Measurements from ENCODE around the gene CLCA4.
A peak's percentile ranks its signal among the peaks of the same experiment; 100 is the strongest.
"Not testable (repeated sequence)": the region's sequence is repeated elsewhere in the genome, so short reads cannot be mapped to it uniquely, and the experiment has no call there.

Gene CLCA4

GRCh38 chr1:86546787-86547221, at the start of gene CLCA4:
CLCA4 (plus strand) TSS chr1:86547078; CDS start chr1:86547120, 42 bp downstream.
- Mint-ChIP-seq H3K27ac (no peak within 1 kb of the TSS), H3K9me3 (peaks cover 20% of the 10 kb centered on the region), H3K36me3 (ENCODE audit: low read depth) (no peaks in the 10 kb centered on the region), H3K27me3 (no peaks in the 10 kb centered on the region), H3K4me1 (ENCODE audit: low read depth) (no peaks in the 10 kb centered on the region), H3K4me3 (no peak within 1 kb of the TSS)
- intact Hi-C loops (cut with micrococcal nuclease): no loop called here

DNA sequence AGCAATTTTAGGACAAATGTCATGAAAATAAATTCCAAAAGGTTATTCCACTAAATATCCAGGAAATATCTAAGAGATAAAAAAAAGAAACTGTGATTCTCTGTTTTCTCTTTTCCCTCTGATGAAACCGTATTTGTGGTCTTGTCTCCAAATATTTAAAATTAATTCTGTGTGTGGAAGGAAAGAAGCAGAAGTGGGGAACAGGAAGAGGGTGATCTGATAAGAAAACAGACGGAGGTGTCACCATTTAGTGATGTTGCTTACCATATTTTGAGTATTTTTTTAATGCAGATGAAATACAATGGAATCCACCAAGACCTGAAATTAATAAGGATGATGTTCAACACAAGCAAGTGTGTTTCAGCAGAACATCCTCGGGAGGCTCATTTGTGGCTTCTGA, 48.6 kb upstream of the CLCA4 start:
- intact Hi-C loops (cut with micrococcal nuclease): no loop called here
- H3K4me1 Mint-ChIP-seq (ENCODE audit: low read depth): peaks cover 12% of the 10 kb centered on the region
- H3K27me3 Mint-ChIP-seq: peaks cover 2% of the 10 kb centered on the region
- no peak overlapping the region for H3K4me3 Mint-ChIP-seq
- no peaks in the 10 kb centered on the region for H3K9me3 Mint-ChIP-seq
- peak overlapping the region; percentile 17 for H3K27ac Mint-ChIP-seq
- no peaks in the 10 kb centered on the region for H3K36me3 Mint-ChIP-seq (ENCODE audit: low read depth)

- H3K27me3 Mint-ChIP-seq: peaks cover 2% of the 10 kb centered on the region
- H3K4me3 Mint-ChIP-seq: no peak overlapping the region
- no peak overlapping the region for H3K27ac Mint-ChIP-seq
- H3K4me1 Mint-ChIP-seq (ENCODE audit: low read depth): peaks cover 16% of the 10 kb centered on the region
- intact Hi-C loops (cut with micrococcal nuclease): loop anchor here (5.0 kb wide), 1 partner anchor 202 kb away; the partner anchor contains the start of gene SH3GLB1
- no peaks in the 10 kb centered on the region for H3K9me3 Mint-ChIP-seq
- H3K36me3 Mint-ChIP-seq (ENCODE audit: low read depth): no peaks in the 10 kb centered on the region
Observed at GRCh38 chr1:86499987-86500593, 46.8 kb upstream of the CLCA4 start.

DNA sequence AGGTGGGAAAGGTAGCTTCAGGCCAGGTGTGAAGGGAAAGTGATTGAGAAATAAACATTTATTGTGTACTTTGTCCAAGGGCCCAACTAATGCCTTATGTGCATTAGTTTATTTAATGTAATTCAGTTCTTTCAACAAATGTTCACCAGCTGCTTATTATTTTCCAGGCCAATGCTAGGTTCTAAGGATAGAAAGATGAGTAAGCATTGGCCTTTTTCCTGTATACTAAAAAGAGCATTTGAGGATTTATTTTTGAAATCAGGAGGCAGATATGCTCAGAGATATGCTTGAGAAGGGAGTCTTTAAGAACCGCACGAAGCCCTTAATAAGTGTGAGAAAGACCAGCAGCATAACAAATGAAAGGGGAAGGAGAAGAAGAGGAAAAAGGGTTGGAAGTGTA, 46.2 kb upstream of the CLCA4 start:
- no peaks in the 10 kb centered on the region for H3K9me3 Mint-ChIP-seq

DNA sequence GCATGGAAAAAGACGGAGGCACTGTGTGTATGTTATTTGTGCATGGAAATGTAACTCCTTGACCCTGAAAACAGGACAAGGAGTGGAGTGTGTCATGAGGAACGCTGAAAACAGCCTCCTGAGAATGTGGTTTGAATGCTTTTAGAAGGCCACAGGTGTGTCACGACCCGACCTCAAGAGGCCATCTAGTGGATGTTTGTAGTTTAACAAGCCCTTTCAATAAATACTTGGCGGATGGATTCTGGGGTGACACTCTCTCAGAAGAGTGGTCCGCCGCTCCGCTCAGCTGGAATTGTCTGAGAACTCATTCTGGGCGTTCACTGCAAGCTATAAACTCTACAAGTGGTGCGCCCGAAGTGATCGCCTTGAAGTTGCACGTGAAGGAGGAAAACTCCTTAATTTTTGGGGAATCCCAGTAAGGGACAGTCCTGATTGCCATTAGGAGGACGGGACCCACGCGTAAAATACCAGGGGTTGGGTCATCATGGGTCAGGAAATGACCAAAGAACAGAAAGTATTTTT, 44.7 kb upstream of the CLCA4 start:
- peak overlapping the region; percentile 32 for H3K4me3 Mint-ChIP-seq
- peaks cover 16% of the 10 kb centered on the region for H3K4me1 Mint-ChIP-seq (ENCODE audit: low read depth)
- H3K36me3 Mint-ChIP-seq (ENCODE audit: low read depth); H3K9me3 Mint-ChIP-seq; H3K27me3 Mint-ChIP-seq; H3K27ac Mint-ChIP-seq: not testable (repeated sequence)
- intact Hi-C loops (cut with micrococcal nuclease): loop anchor here (5.0 kb wide), 1 partner anchor 200 kb away; the partner anchor contains the start of gene SH3GLB1

More for the DNA sequence above, 46.2 kb upstream of the CLCA4 start:
- Mint-ChIP-seq H3K27ac (no peak overlapping the region), H3K4me1 (ENCODE audit: low read depth) (peaks cover 16% of the 10 kb centered on the region), H3K4me3 (no peak overlapping the region), H3K36me3 (ENCODE audit: low read depth) (no peaks in the 10 kb centered on the region), H3K27me3 (peaks cover 2% of the 10 kb centered on the region)
- intact Hi-C loops (cut with micrococcal nuclease): loop anchor here (5.0 kb wide), 1 partner anchor 202 kb away; the partner anchor contains the start of gene SH3GLB1

DNA sequence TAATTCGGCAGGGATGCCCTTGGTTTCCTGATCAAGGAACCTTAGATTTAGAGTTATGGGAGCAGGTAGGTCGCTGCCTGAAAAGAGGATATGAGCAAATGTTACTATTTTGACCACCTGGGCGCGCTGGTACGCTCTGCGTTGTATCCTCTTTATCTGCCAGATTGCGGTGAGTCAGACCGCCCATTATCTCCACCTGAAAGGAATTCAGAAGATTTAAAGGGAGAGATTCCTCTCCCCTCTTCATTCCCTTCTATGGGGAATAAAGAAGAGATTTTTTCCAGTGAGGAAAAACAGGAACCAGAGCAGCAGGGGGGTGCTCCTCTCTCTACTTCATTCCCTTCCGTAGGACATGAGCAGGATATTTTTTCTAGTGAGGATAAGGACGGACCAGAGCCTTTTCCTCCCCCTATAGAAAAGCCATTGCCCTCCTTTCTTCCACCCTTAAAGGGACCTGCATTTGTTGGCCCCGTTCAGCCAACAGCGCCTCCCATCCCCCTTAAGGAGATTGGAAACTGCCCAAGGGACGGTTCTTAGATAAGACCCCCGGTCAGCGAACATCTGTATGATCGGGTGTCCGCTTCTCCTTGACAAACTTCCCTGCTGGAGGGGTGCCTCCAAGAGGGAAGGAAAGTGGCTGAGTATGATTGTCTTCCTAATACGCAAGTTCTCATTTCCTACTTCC, 44.0 kb upstream of the CLCA4 start:
- peaks cover 2% of the 10 kb centered on the region for H3K27me3 Mint-ChIP-seq
- H3K4me1 Mint-ChIP-seq (ENCODE audit: low read depth): peaks cover 16% of the 10 kb centered on the region
- intact Hi-C loops (cut with micrococcal nuclease): loop anchor here (5.0 kb wide), 1 partner anchor 199 kb away; the partner anchor contains the start of gene SH3GLB1
- no peak overlapping the region for H3K27ac Mint-ChIP-seq
- peak overlapping the region; percentile 32 for H3K4me3 Mint-ChIP-seq
- no peaks in the 10 kb centered on the region for H3K36me3 Mint-ChIP-seq (ENCODE audit: low read depth)
- no peaks in the 10 kb centered on the region for H3K9me3 Mint-ChIP-seq

GRCh38 chr1:86503406-86504136, 43.3 kb upstream of the CLCA4 start:
- Mint-ChIP-seq H3K27ac (peak overlapping the region; percentile 32), H3K36me3 (ENCODE audit: low read depth) (no peaks in the 10 kb centered on the region), H3K4me3 (peak overlapping the region; percentile 23), H3K9me3 (no peaks in the 10 kb centered on the region), H3K27me3 (peaks cover 2% of the 10 kb centered on the region), H3K4me1 (ENCODE audit: low read depth) (peaks cover 16% of the 10 kb centered on the region)
- intact Hi-C loops (cut with micrococcal nuclease): loop anchor here (5.0 kb wide), 1 partner anchor 199 kb away; the partner anchor contains the start of gene SH3GLB1

- Mint-ChIP-seq H3K36me3 (ENCODE audit: low read depth) (no peaks in the 10 kb centered on the region), H3K4me3 (no peak overlapping the region), H3K27me3 (peaks cover 2% of the 10 kb centered on the region), H3K27ac (peak overlapping the region; percentile 32), H3K4me1 (ENCODE audit: low read depth) (peaks cover 16% of the 10 kb centered on the region), H3K9me3 (no peaks in the 10 kb centered on the region)
- intact Hi-C loops (cut with micrococcal nuclease): loop anchor here (5.0 kb wide), 1 partner anchor 198 kb away; the partner anchor contains the start of gene SH3GLB1
Observed at GRCh38 chr1:86504137-86504479, 42.8 kb upstream of the CLCA4 start.

DNA sequence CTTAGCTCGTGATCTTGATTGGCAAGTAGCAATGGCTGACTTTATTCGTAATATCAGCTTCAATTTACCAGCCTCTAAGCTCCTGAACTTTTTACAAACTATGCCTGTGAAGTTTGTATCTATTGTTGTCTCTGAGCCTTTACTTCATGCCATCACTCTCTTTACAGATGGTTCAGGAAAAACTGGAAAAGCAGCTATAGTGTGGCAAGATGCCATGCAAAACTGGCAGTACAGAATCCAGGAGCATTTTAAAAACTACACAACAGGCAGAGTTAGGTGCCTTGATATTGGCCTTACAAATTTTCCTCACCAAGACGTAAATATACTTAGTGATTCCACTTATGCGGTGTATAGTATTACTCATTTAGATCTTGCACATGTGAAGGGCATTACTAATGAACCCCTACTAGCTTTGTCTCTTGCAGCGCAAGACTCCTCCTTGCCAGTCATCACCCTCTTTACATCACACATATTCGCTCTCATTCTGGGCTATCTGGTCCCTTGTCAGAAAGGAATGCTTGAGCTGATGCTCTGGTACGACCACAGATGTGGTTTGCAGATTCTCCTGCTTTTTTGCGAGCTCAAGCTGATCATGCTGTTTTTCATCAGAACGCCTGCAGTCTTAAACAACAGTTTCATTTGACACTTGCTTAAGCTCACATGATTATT, 41.8 kb upstream of the CLCA4 start:
- no peak overlapping the region for H3K27ac Mint-ChIP-seq
- H3K4me3 Mint-ChIP-seq: no peak overlapping the region
- H3K36me3 Mint-ChIP-seq (ENCODE audit: low read depth): no peaks in the 10 kb centered on the region
- H3K27me3 Mint-ChIP-seq: peaks cover 2% of the 10 kb centered on the region
- H3K4me1 Mint-ChIP-seq (ENCODE audit: low read depth): peaks cover 16% of the 10 kb centered on the region
- intact Hi-C loops (cut with micrococcal nuclease): loop anchor here (5.0 kb wide), 1 partner anchor 197 kb away; the partner anchor contains the start of gene SH3GLB1
- H3K9me3 Mint-ChIP-seq: no peaks in the 10 kb centered on the region

DNA sequence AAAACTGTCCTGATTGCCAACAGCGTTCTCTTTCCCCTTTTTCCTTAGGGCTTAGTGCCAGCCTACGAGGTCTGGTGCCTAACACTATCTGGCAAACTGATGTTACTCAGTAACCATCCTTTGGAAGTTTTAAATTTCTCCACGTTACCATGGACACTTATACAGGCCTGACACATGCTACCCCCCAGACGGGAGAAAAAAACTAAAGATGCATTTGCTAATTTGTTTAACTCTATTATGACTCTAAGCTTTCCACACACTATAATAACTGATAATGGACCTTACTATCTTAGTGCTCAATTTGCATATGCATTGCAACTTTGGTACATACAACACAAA, 41.3 kb upstream of the CLCA4 start:
- no peaks in the 10 kb centered on the region for H3K9me3 Mint-ChIP-seq
- H3K27me3 Mint-ChIP-seq: peaks cover 2% of the 10 kb centered on the region
- intact Hi-C loops (cut with micrococcal nuclease): no loop called here
- H3K27ac Mint-ChIP-seq: no peak overlapping the region
- peaks cover 16% of the 10 kb centered on the region for H3K4me1 Mint-ChIP-seq (ENCODE audit: low read depth)
- no peak overlapping the region for H3K4me3 Mint-ChIP-seq
- H3K36me3 Mint-ChIP-seq (ENCODE audit: low read depth): no peaks in the 10 kb centered on the region

DNA sequence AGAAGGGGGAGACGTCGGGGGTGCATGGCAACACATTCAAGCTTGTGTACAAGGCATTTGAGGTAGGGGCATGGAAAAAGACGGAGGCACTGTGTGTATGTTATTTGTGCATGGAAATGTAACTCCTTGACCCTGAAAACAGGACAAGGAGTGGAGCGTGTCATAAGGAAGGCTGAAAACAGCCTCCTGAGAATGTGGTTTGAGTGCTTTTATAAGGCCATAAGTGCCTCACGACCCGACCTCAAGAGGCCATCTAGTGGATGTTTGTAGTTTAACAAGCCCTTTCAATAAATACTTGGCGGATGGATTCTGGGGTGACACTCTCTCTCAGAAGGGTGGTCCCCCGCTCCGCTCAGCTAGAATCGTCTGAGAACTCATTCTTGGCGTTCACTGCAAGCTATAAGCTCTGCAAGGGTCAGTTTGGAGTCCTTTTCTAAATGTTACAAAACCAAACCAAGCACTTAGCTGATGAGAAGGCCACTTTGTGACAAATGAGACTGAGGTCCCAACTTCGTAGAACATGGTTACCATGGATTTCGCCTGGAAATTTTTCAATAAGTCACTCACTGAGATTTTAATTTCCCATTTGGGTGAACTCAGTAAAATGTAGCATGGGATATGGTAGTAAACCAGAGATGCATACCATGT, 38.8 kb upstream of the CLCA4 start:
- no peak overlapping the region for H3K4me3 Mint-ChIP-seq
- H3K27me3 Mint-ChIP-seq: peaks cover under 1% of the 10 kb centered on the region
- intact Hi-C loops (cut with micrococcal nuclease): loop anchor here (1.0 to 2.0 kb wide), 2 partner anchors 89 to 127 kb away; no protein-coding TSS in a partner anchor
- H3K36me3 Mint-ChIP-seq (ENCODE audit: low read depth): no peaks in the 10 kb centered on the region
- H3K27ac Mint-ChIP-seq: no peak overlapping the region
- H3K9me3 Mint-ChIP-seq: no peaks in the 10 kb centered on the region
- peaks cover 7% of the 10 kb centered on the region for H3K4me1 Mint-ChIP-seq (ENCODE audit: low read depth)

- Mint-ChIP-seq H3K4me3 (no peak overlapping the region), H3K27me3 (no peaks in the 10 kb centered on the region), H3K4me1 (ENCODE audit: low read depth) (peaks cover 1% of the 10 kb centered on the region), H3K27ac (no peak overlapping the region), H3K9me3 (no peaks in the 10 kb centered on the region), H3K36me3 (ENCODE audit: low read depth) (no peaks in the 10 kb centered on the region)
- intact Hi-C loops (cut with micrococcal nuclease): loop anchor here (1.0 to 2.0 kb wide), 2 partner anchors 89 to 128 kb away; no protein-coding TSS in a partner anchor
Observed at GRCh38 chr1:86508583-86508969, 38.3 kb upstream of the CLCA4 start.

- intact Hi-C loops (cut with micrococcal nuclease): no loop called here
- H3K27ac Mint-ChIP-seq: no peak overlapping the region
- H3K4me1 Mint-ChIP-seq (ENCODE audit: low read depth): no peaks in the 10 kb centered on the region
- no peak overlapping the region for H3K4me3 Mint-ChIP-seq
- no peaks in the 10 kb centered on the region for H3K27me3 Mint-ChIP-seq
- H3K9me3 Mint-ChIP-seq: no peaks in the 10 kb centered on the region
- no peaks in the 10 kb centered on the region for H3K36me3 Mint-ChIP-seq (ENCODE audit: low read depth)
Observed at GRCh38 chr1:86515597-86515996, 31.3 kb upstream of the CLCA4 start.
